Natural killer cell (primary cell): Measurements from ENCODE around the gene DGKZ. TPM values are rescaled to one million over a fixed set of nuclear protein-coding genes. Genes with fewer than 3 reads are reported as not detected.

Experiments
- ATAC-seq, 3 donors: fragments of 150-1000 bp in 2 of 3; fragments of 200-7000 bp in 1 of 3; cut with Tn5 transposase; 1 replicate in 1 of 3; 2 replicates in 2 of 3; pipeline ENCODE4 v1.10.0; 2021; ENCODE audit warnings: mild to moderate bottlenecking in 2 of 3, moderate library complexity in 2 of 3
- DNase-seq, 2 donors: peaks; one replicate each; pipeline versions ENCODE4 v3.0.0 to v3.0.0-alpha.2; 2013 to 2021; ENCODE audit warnings: mixed read lengths in 1 of 2
- H3K27ac ChIP-seq: one replicate; pipeline ENCODE4 v1.5.1; 2013; ENCODE audit warnings: mild to moderate bottlenecking, low read length
- H3K27me3 ChIP-seq: one replicate; pipeline ENCODE4 v1.6.1; 2013; ENCODE audit warnings: low read length; ENCODE audit not compliant: control insufficient read depth, insufficient read depth
- H3K36me3 ChIP-seq: one replicate; pipeline ENCODE4 v1.6.1; 2013; ENCODE audit warnings: low read length; ENCODE audit not compliant: control insufficient read depth, insufficient read depth
- H3K4me1 ChIP-seq: one replicate; pipeline ENCODE4 v1.6.1; 2013; ENCODE audit warnings: low read length; ENCODE audit not compliant: control insufficient read depth, insufficient read depth
- H3K4me3 ChIP-seq: one replicate; pipeline ENCODE4 v1.5.1; 2013; ENCODE audit warnings: low read length
- H3K9me3 ChIP-seq: one replicate; pipeline ENCODE4 v1.6.1; 2013; ENCODE audit warnings: low read length; ENCODE audit not compliant: control insufficient read depth, insufficient read depth
- H3K27ac Mint-ChIP-seq, 2 donors: one replicate each; pipeline ENCODE4 v1.8.0; 2022; ENCODE audit warnings: mild to moderate bottlenecking in 2 of 2, mixed read lengths in 2 of 2, moderate library complexity in 1 of 2
- H3K27me3 Mint-ChIP-seq, 2 donors: one replicate each; pipeline ENCODE4 v1.8.0; 2022; ENCODE audit warnings: low read depth in 2 of 2, mixed read lengths in 2 of 2
- H3K36me3 Mint-ChIP-seq: one replicate; pipeline ENCODE4 v1.8.0; 2022; ENCODE audit warnings: mixed read lengths
- H3K4me1 Mint-ChIP-seq, 2 donors: one replicate each; pipeline ENCODE4 v1.8.0; 2022; ENCODE audit warnings: mixed read lengths in 2 of 2
- H3K4me3 Mint-ChIP-seq: one replicate; pipeline ENCODE4 v1.8.0; 2022; ENCODE audit warnings: mild to moderate bottlenecking, moderate library complexity, mixed read lengths
- H3K9me3 Mint-ChIP-seq, 2 donors: one replicate each; pipeline ENCODE4 v1.8.0; 2022; ENCODE audit warnings: mixed read lengths in 2 of 2
- CTCF ChIP-seq: fragments of 200-600 bp; IDR thresholded peaks from one replicate; pipeline ENCODE4 v1.8.0; 2022; ENCODE audit warnings: antibody characterized with exemption
- WGBS: methylation state at CpG from one replicate; pipeline ENCODE4 v1.1.7; 2013; ENCODE audit warnings: missing lambda C conversion rate; ENCODE audit not compliant: insufficient coverage; 5-methylcytosine and 5-hydroxymethylcytosine counted together
- intact Hi-C: fragments of 100-400 bp; cut with micrococcal nuclease; formaldehyde crosslinking; loops from one replicate; pipeline ENCODE4 v1.14.2; 2022
- total RNA-seq, 4 donors: library from RNA; stranded (reverse); fragments of 120-200 nt in 1 of 4; gene quantifications; one replicate each; pipeline versions ENCODE4 v1.2.3 to v1.2.4, GENCODE V29; 2013 to 2022

Gene DGKZ
- total RNA-seq, 3 donors from 2014 or later (not counting 1 experiment from before 2014, with no cell fraction given): 307 to 377 (median 350) TPM

GRCh38 chr11:46376258-46377050, 29.2 kb downstream of the DGKZ start:
- Mint-ChIP-seq H3K27ac (no peak overlapping the region), H3K9me3 (no peaks in the 10 kb centered on the region), H3K4me3 (no peak overlapping the region), H3K36me3 (no peaks in the 10 kb centered on the region), H3K27me3 (no peaks in the 10 kb centered on the region), H3K4me1 (peaks cover 13 to 30% of the 10 kb centered on the region in 2 donors)
- H3K36me3 ChIP-seq: peaks cover 67% of the 10 kb centered on the region
- intact Hi-C loops: no loop called here
- no peaks in the 10 kb centered on the region for H3K9me3 ChIP-seq
- no peak for TF ChIP-seq CTCF
- ATAC-seq (no peak), DNase-seq (no peak)
- peaks cover 31% of the 10 kb centered on the region for H3K4me1 ChIP-seq
- no peak overlapping the region for H3K4me3 ChIP-seq
- H3K27me3 ChIP-seq: no peaks in the 10 kb centered on the region
- no peak overlapping the region for H3K27ac ChIP-seq
- WGBS: 96% methylated on average over 19 of the region's 19 CpGs

GRCh38 chr11:46377290-46377689, 30.0 kb downstream of the DGKZ start:
- no peak for ATAC-seq
- H3K27me3 ChIP-seq: peaks cover 3% of the 10 kb centered on the region
- H3K27ac ChIP-seq: no peak overlapping the region
- H3K27me3 Mint-ChIP-seq: peaks cover 0 to 4% of the 10 kb centered on the region in 2 donors
- no peaks in the 10 kb centered on the region for H3K36me3 Mint-ChIP-seq
- no peak overlapping the region for H3K4me3 ChIP-seq
- peaks cover 13 to 36% of the 10 kb centered on the region in 2 donors for H3K4me1 Mint-ChIP-seq
- intact Hi-C loops: no loop called here
- H3K9me3 Mint-ChIP-seq: no peaks in the 10 kb centered on the region
- H3K9me3 ChIP-seq: no peaks in the 10 kb centered on the region
- peaks cover 38% of the 10 kb centered on the region for H3K4me1 ChIP-seq
- no peak for DNase-seq
- peaks cover 58% of the 10 kb centered on the region for H3K36me3 ChIP-seq
- no peak for TF ChIP-seq CTCF
- 96% methylated on average over 11 of the region's 11 CpGs for WGBS
- H3K4me3 Mint-ChIP-seq: no peak overlapping the region
- peak overlapping the region in 1 of 2 donors; percentile 65 for H3K27ac Mint-ChIP-seq

- no peak for ATAC-seq
- DNase-seq: no peak
- H3K27ac ChIP-seq: no peak overlapping the region
- no peak for TF ChIP-seq CTCF
- Mint-ChIP-seq H3K9me3 (no peaks in the 10 kb centered on the region), H3K27ac (peak overlapping the region; percentile 65 to 72), H3K27me3 (peaks cover 0 to 4% of the 10 kb centered on the region in 2 donors), H3K4me1 (peaks cover 13 to 38% of the 10 kb centered on the region in 2 donors), H3K36me3 (no peaks in the 10 kb centered on the region), H3K4me3 (no peak overlapping the region)
- peaks cover 53% of the 10 kb centered on the region for H3K36me3 ChIP-seq
- peaks cover 6% of the 10 kb centered on the region for H3K27me3 ChIP-seq
- peaks cover 43% of the 10 kb centered on the region for H3K4me1 ChIP-seq
- H3K4me3 ChIP-seq: no peak overlapping the region
- H3K9me3 ChIP-seq: no peaks in the 10 kb centered on the region
- intact Hi-C loops: no loop called here
- 100% methylated on average over 5 of the region's 5 CpGs for WGBS
These were observed 30.6 kb downstream of the DGKZ start for GRCh38 chr11:46377831-46378230.
